IMR-90 (cell line): ENCODE data around the gene LIN37. TPM values are rescaled to one million over a fixed set of nuclear protein-coding genes. Genes with fewer than 3 reads are reported as not detected.

Experiments used
- ATAC-seq: fragments of 200-7000 bp; cut with Tn5 transposase; 2 replicates; pipeline ENCODE4 v1.9.1; 2020; ENCODE audit warnings: low read depth, mild to moderate bottlenecking, moderate library complexity
- BruUV-seq: library from RNA; stranded (reverse); fragments of 400-500 nt; replicated peaks from 2 replicates; lab custom pipeline; 2021; lab: Mats Ljungman, UMichigan
- CTCF ChIA-PET: fragments of 300-600 bp; formaldehyde crosslinking; extraction: SDS; loops from one replicate; lab custom pipeline; 2021; ENCODE audit warnings: antibody characterized with exemption; lab: Yijun Ruan, JAX
- POLR2A ChIA-PET: fragments of 300-600 bp; sonication (Branson Sonifier 250); formaldehyde crosslinking; loops from one replicate; lab custom pipeline; 2022; ENCODE audit warnings: antibody characterized with exemption; ENCODE audit not compliant: unreplicated experiment; lab: Charles Lee
- DNase-seq: peaks from one replicate; pipeline ENCODE4 v3.0.0; 2013
- H2AFZ ChIP-seq: replicated peaks from 2 replicates; pipeline ENCODE3; 2013; ENCODE audit warnings: low read length, mild to moderate bottlenecking; ENCODE audit not compliant: poor library complexity
- H2AK5ac ChIP-seq: 2 replicates; pipeline ENCODE4 v1.6.1; 2013; ENCODE audit warnings: low read depth, low read length, inconsistent platforms
- H2AK9ac ChIP-seq: replicated peaks from 2 replicates; pipeline ENCODE3; 2013; ENCODE audit warnings: mild to moderate bottlenecking, low read depth, low read length, moderate library complexity; ENCODE audit not compliant: poor library complexity
- H2BK120ac ChIP-seq: 2 replicates; pipeline ENCODE4 v1.6.1; 2013; ENCODE audit warnings: low read depth, low read length, inconsistent platforms
- H2BK15ac ChIP-seq: 3 replicates; pipeline ENCODE4 v1.6.1; 2013; ENCODE audit warnings: low read depth, low read length, inconsistent platforms
- H2BK20ac ChIP-seq: 2 replicates; pipeline ENCODE4 v1.6.1; 2013; ENCODE audit warnings: low read depth, mild to moderate bottlenecking, inconsistent platforms, low read length, moderate library complexity
- H2BK5ac ChIP-seq: 2 replicates; pipeline ENCODE4 v1.6.1; 2013; ENCODE audit warnings: mild to moderate bottlenecking, low read depth, low read length, inconsistent platforms; ENCODE audit not compliant: poor library complexity, severe bottlenecking
- H3K14ac ChIP-seq: replicated peaks from 2 replicates; pipeline ENCODE4 v1.6.1; 2013; ENCODE audit warnings: low read depth, low read length, inconsistent platforms
- H3K18ac ChIP-seq: 2 replicates; pipeline ENCODE4 v1.6.1; 2013; ENCODE audit warnings: low read depth, low read length, control low read depth
- H3K23ac ChIP-seq: 2 replicates; pipeline ENCODE4 v1.6.1; 2013; ENCODE audit warnings: low read depth, low read length, inconsistent platforms
- H3K27ac ChIP-seq: 2 replicates; pipeline ENCODE4 v1.5.1; 2013; ENCODE audit warnings: mild to moderate bottlenecking, control low read depth, low read length; ENCODE audit not compliant: insufficient read depth
- H3K27me3 ChIP-seq: 2 replicates; pipeline ENCODE4 v1.6.1; 2013; ENCODE audit warnings: low read length; ENCODE audit not compliant: control insufficient read depth, insufficient read depth
- H3K36me3 ChIP-seq: 2 replicates; pipeline ENCODE4 v1.6.1; 2013; ENCODE audit warnings: low read length, mixed read lengths; ENCODE audit not compliant: control insufficient read depth, insufficient read depth
- H3K4ac ChIP-seq: 2 replicates; pipeline ENCODE4 v1.6.1; 2013; ENCODE audit warnings: low read depth, low read length, inconsistent platforms
- H3K4me1 ChIP-seq: 2 replicates; pipeline ENCODE4 v1.6.1; 2013; ENCODE audit warnings: low read length, mixed read lengths; ENCODE audit not compliant: control insufficient read depth, insufficient read depth
- H3K4me2 ChIP-seq: 2 replicates; pipeline ENCODE4 v1.6.1; 2013; ENCODE audit warnings: low read depth, mild to moderate bottlenecking, control low read depth, low read length, moderate library complexity
- H3K4me3 ChIP-seq: 2 replicates; pipeline ENCODE4 v1.5.1; 2013; ENCODE audit warnings: low read depth, mild to moderate bottlenecking, control low read depth, low read length, moderate library complexity; ENCODE audit not compliant: insufficient read depth
- H3K56ac ChIP-seq: 2 replicates; pipeline ENCODE4 v1.6.1; 2013; ENCODE audit warnings: low read length, inconsistent platforms; ENCODE audit not compliant: insufficient read depth; ENCODE audit errors: extremely low read depth
- H3K79me1 ChIP-seq, 2 experiments: 2 replicates each; pipeline ENCODE4 v1.6.1; 2013; ENCODE audit warnings: low read length in 2 of 2, inconsistent platforms in 1 of 2, low read depth in 1 of 2
- H3K9ac ChIP-seq: 2 replicates; pipeline ENCODE4 v1.6.1; 2013; ENCODE audit warnings: low read depth, low read length, control low read depth
- H3K9me1 ChIP-seq: 2 replicates; pipeline ENCODE4 v1.6.1; 2013; ENCODE audit warnings: low read length, inconsistent platforms; ENCODE audit not compliant: insufficient read depth
- H3K9me3 ChIP-seq: 2 replicates; pipeline ENCODE4 v1.6.1; 2013; ENCODE audit warnings: low read length; ENCODE audit not compliant: control insufficient read depth, insufficient read depth
- H4K20me1 ChIP-seq: 2 replicates; pipeline ENCODE4 v1.6.1; 2013; ENCODE audit warnings: low read length, inconsistent platforms; ENCODE audit not compliant: insufficient read depth
- H4K5ac ChIP-seq: 2 replicates; pipeline ENCODE4 v1.6.1; 2013; ENCODE audit warnings: mild to moderate bottlenecking, low read depth, low read length, control low read depth
- H4K8ac ChIP-seq, 2 experiments: 2 replicates each; pipeline ENCODE4 v1.6.1; 2013; ENCODE audit warnings: low read depth in 2 of 2, low read length in 2 of 2, control low read depth in 1 of 2, inconsistent platforms in 1 of 2
- H4K91ac ChIP-seq: 2 replicates; pipeline ENCODE4 v1.6.1; 2013; ENCODE audit warnings: low read depth, low read length, inconsistent platforms; ENCODE audit not compliant: insufficient read depth
- BHLHE40 ChIP-seq: fragments of 150-350 bp; IDR thresholded peaks from 2 replicates; pipeline ENCODE4 v1.6.1; 2016; ENCODE audit warnings: mild to moderate bottlenecking, low read depth, low read length
- CEBPB ChIP-seq: IDR thresholded peaks from 2 replicates; pipeline ENCODE4 v1.6.1; 2012; ENCODE audit warnings: low read depth, low read length, improper control_type of control experiment
- CHD1 ChIP-seq: IDR thresholded peaks from 2 replicates; pipeline ENCODE4 v1.6.1; 2012; ENCODE audit warnings: low read depth, low read length, improper control_type of control experiment
- FOS ChIP-seq: fragments of 150-350 bp; IDR thresholded peaks from 2 replicates; pipeline ENCODE4 v1.6.1; 2016; ENCODE audit warnings: low read depth, low read length
- MAFK ChIP-seq: IDR thresholded peaks from 2 replicates; pipeline ENCODE4 v1.6.1; 2012; ENCODE audit warnings: low read depth, low read length, improper control_type of control experiment
- MAZ ChIP-seq: IDR thresholded peaks from 2 replicates; pipeline ENCODE4 v1.6.1; 2012; ENCODE audit warnings: low read depth, mild to moderate bottlenecking, low read length, improper control_type of control experiment, moderate library complexity, borderline replicate concordance
- MXI1 ChIP-seq: IDR thresholded peaks from 2 replicates; pipeline ENCODE4 v1.6.1; 2012; ENCODE audit warnings: low read depth, mild to moderate bottlenecking, low read length, moderate library complexity, borderline replicate concordance
- NFE2L2 ChIP-seq: fragments of 150-350 bp; IDR thresholded peaks from 2 replicates; pipeline ENCODE4 v1.6.1; 2016; ENCODE audit warnings: low read depth, mild to moderate bottlenecking, low read length
- POLR2A ChIP-seq: IDR thresholded peaks from 2 replicates; pipeline ENCODE4 v1.6.1; 2012; ENCODE audit warnings: mild to moderate bottlenecking, low read depth, low read length
- RAD21 ChIP-seq: IDR thresholded peaks from 2 replicates; pipeline ENCODE4 v1.6.1; 2012; ENCODE audit warnings: low read length, improper control_type of control experiment
- RCOR1 ChIP-seq: IDR thresholded peaks from 2 replicates; pipeline ENCODE4 v1.6.1; 2012; ENCODE audit warnings: mild to moderate bottlenecking, low read length, improper control_type of control experiment; ENCODE audit not compliant: insufficient replicate concordance
- RFX5 ChIP-seq: IDR thresholded peaks from 2 replicates; pipeline ENCODE4 v1.8.0; 2012; ENCODE audit warnings: low read depth, mild to moderate bottlenecking, low read length, moderate library complexity
- SMC3 ChIP-seq: fragments of 150-350 bp; IDR thresholded peaks from 2 replicates; pipeline ENCODE4 v1.6.1; 2016; ENCODE audit warnings: low read depth, mild to moderate bottlenecking, antibody characterized with exemption, low read length, moderate library complexity
- WGBS, 2 experiments: methylation state at CpG; one replicate each; pipeline versions ENCODE4 v1.1.5 to v1.1.7; 2013; ENCODE audit warnings: missing lambda C conversion rate in 2 of 2; ENCODE audit not compliant: insufficient read length in 1 of 2; ENCODE audit errors: extremely low coverage in 2 of 2; 5-methylcytosine and 5-hydroxymethylcytosine counted together
- dilution Hi-C: fragments of 300-500 bp; cut with HindIII; formaldehyde crosslinking; loops from one replicate; pipeline ENCODE4 v1.14.3; 2018; ENCODE audit warnings: low sequenced_read_pairs; ENCODE audit not compliant: unreplicated experiment
- in situ Hi-C: fragments of 300-500 bp; cut with MboI; formaldehyde crosslinking; loops from 3 replicates; pipeline ENCODE4 v1.14.3; 2019; ENCODE audit warnings: low sequenced_read_pairs, inconsistent platforms, mixed read lengths
- intact Hi-C: fragments of 100-400 bp; cut with micrococcal nuclease; formaldehyde crosslinking; loops from 2 replicates; pipeline ENCODE4 v1.10.0; 2022
- polyA plus RNA-seq, 3 experiments: library from polyadenylated mRNA; depleted of rRNA; stranded (reverse); fragments of >200 nt; gene quantifications; 2 replicates each; pipeline ENCODE4 v1.2.3, GENCODE V29; 2012; ENCODE audit warnings: low replicate concordance in 1 of 3
- total RNA-seq: library from RNA; depleted of rRNA; stranded (reverse); fragments of >200 nt; gene quantifications from 2 replicates; pipeline ENCODE4 v1.2.3, GENCODE V29; 2012
- TF ChIP-seq, protein P1 (sequence below): fragments of 150-350 bp; IDR thresholded peaks from 2 replicates; pipeline ENCODE4 v1.6.1; 2017; ENCODE audit warnings: mild to moderate bottlenecking, antibody characterized with exemption, low read length, low read depth
- TF ChIP-seq, protein P2 (sequence below): conservative IDR thresholded peaks from 2 replicates; pipeline ENCODE4 v1.5.1; 2012; ENCODE audit warnings: mild to moderate bottlenecking, low read depth, low read length, improper control_type of control experiment
- TF ChIP-seq, protein P3 (sequence below): fragments of 150-350 bp; IDR thresholded peaks from 2 replicates; pipeline ENCODE4 v1.6.1; 2016; ENCODE audit warnings: low read depth, mild to moderate bottlenecking, low read length, moderate library complexity, borderline replicate concordance

The LIN37 gene
- total and polyA plus RNA-seq, 2 of the 4 experiments (the other 2 are of a cell fraction) = 12.7 to 23.1 TPM

DNA sequence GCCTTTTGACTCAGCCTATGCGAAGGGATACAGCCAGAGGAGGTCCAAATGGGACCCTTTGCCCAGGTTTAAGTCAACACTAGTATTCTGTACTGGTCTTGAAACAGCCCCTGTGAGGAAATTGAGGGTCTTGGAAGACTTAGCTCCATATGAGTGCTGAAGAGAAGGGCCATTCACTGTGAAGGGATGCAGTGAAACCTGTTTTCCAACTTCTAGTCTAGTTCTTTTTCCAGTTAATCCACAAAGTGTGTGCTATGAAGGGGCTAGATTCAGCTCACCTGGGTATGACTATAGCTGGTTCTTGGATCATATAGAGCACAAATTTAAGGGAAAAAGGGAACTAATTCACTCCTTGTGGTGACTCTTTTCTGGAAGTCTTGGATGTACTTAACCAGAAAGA lies 40.0 kb upstream of the LIN37 start:
- Histone ChIP-seq H2BK20ac (no peak overlapping the region), H3K36me3 (no peaks in the 10 kb centered on the region), H2BK120ac (no peak overlapping the region), H3K4me3 (no peak overlapping the region), H3K4ac (no peak overlapping the region), H2BK15ac (no peak overlapping the region), H3K14ac (no peak overlapping the region), H2AFZ (no peak overlapping the region), H4K8ac (no peak overlapping the region), H3K27me3 (no peaks in the 10 kb centered on the region), H4K5ac (no peak overlapping the region), H3K4me1 (no peaks in the 10 kb centered on the region), H3K56ac (no peak overlapping the region), H3K79me1 (no peaks in the 10 kb centered on the region), H3K9ac (no peak overlapping the region), H3K18ac (no peak overlapping the region), H4K91ac (no peak overlapping the region), H3K27ac (no peak overlapping the region), H4K20me1 (no peaks in the 10 kb centered on the region), H2AK5ac (no peak overlapping the region), H3K9me1 (no peaks in the 10 kb centered on the region), H2AK9ac (no peak overlapping the region), H3K9me3 (no peaks in the 10 kb centered on the region), H2BK5ac (no peak overlapping the region), H3K23ac (no peak overlapping the region), H3K4me2 (no peak overlapping the region)
- in situ Hi-C loops = no loop called here
- DNase-seq (no peak), ATAC-seq (no peak)
- intact Hi-C loops = no loop called here
- ChIA-PET POLR2A (no interaction called here), CTCF (interaction anchor here (0.8 kb wide), 1 partner anchor 21 kb away, joined by 8 read pairs; no protein-coding TSS in a partner anchor)
- TF ChIP-seq, protein P1, sequence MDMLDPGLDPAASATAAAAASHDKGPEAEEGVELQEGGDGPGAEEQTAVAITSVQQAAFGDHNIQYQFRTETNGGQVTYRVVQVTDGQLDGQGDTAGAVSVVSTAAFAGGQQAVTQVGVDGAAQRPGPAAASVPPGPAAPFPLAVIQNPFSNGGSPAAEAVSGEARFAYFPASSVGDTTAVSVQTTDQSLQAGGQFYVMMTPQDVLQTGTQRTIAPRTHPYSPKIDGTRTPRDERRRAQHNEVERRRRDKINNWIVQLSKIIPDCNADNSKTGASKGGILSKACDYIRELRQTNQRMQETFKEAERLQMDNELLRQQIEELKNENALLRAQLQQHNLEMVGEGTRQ = no peak
- TF ChIP-seq MXI1 (no peak), NFE2L2 (no peak), CEBPB (no peak), MAZ (no peak), CHD1 (no peak), RFX5 (no peak), RAD21 (no peak), RCOR1 (no peak), POLR2A (no peak), SMC3 (no peak), BHLHE40 (no peak), FOS (no peak), MAFK (no peak)
- TF ChIP-seq, protein P2, sequence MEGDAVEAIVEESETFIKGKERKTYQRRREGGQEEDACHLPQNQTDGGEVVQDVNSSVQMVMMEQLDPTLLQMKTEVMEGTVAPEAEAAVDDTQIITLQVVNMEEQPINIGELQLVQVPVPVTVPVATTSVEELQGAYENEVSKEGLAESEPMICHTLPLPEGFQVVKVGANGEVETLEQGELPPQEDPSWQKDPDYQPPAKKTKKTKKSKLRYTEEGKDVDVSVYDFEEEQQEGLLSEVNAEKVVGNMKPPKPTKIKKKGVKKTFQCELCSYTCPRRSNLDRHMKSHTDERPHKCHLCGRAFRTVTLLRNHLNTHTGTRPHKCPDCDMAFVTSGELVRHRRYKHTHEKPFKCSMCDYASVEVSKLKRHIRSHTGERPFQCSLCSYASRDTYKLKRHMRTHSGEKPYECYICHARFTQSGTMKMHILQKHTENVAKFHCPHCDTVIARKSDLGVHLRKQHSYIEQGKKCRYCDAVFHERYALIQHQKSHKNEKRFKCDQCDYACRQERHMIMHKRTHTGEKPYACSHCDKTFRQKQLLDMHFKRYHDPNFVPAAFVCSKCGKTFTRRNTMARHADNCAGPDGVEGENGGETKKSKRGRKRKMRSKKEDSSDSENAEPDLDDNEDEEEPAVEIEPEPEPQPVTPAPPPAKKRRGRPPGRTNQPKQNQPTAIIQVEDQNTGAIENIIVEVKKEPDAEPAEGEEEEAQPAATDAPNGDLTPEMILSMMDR = no peak
- TF ChIP-seq, protein P3, sequence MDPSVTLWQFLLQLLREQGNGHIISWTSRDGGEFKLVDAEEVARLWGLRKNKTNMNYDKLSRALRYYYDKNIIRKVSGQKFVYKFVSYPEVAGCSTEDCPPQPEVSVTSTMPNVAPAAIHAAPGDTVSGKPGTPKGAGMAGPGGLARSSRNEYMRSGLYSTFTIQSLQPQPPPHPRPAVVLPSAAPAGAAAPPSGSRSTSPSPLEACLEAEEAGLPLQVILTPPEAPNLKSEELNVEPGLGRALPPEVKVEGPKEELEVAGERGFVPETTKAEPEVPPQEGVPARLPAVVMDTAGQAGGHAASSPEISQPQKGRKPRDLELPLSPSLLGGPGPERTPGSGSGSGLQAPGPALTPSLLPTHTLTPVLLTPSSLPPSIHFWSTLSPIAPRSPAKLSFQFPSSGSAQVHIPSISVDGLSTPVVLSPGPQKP = no peak
- BruUV-seq = no TSS peak
- WGBS, 2 experiments = no CpG with 5 or more reads among the region's 1 CpG
- dilution Hi-C loops = no loop called here
